C1 segment of cervical spinal cord (tissue), 14 donors: ENCODE measurements around the gene CDKAL1.
"Not testable (repeated sequence)": the region's sequence is repeated elsewhere in the genome, so short reads cannot be mapped to it uniquely, and the experiment has no call there.

Source experiments
- DNase-seq, 14 donors: peaks; one replicate each; lab custom pipeline; 2025; lab: John Stamatoyannopoulos, UW

Gene CDKAL1

DNA sequence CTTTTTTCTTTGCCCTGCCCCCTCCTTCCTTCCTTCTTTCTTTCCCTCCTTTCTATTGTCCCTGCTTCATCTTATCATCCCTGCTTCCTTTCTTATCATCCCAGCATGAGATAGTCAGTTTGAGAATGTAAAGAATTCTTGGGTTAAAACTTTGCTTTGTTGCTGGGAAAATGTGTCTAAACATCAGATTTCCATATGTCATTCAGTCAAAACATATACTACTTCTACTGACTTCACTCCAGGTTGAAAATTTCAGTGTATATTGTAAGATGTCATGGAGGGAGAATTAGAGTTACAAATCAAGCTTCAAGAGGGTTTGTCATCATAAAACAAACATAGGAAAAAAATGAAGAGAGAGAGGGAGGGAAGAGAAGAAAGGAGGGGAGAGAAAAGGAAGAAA, 700.9 kb downstream of the CDKAL1 start:
- no peak for DNase-seq

DNA sequence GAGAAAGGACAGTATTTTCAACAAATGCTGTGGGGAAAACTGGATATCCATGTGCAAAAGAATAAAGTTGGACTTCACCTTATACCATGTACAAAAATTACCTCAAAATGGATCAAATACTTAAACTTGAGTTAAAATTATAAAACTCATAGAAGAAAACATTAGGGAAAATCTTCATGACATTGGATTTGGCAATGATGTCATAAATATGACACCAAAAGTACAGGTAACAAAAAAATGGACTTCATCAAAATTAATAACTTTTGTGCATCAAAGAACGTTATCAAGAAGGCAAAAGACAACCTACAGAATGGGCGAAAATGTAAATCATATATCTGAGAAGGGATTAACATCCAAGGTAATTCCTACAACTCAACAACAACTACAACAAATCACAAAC, 704.0 kb downstream of the CDKAL1 start:
- DNase-seq, result no peak

DNA sequence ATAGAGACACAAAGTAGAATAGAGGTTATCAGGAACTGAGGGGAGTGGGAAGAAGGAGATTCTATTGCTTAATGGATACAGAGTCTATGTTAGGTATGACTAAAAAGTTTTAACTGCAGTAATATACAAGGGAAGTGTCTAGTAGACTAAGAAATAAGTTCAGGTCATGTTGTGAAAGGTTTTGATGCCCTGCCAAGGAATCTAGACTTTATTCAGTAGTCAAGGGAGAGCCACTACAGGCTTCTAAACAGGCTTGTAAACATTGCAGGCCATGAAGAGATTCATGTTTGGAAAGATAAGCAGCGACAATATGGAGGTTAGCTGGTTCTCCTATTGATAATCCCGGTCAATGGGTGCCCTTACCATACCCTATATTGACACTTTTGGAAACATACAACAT, 706.5 kb downstream of the CDKAL1 start:
- DNase-seq, result no peak

DNA sequence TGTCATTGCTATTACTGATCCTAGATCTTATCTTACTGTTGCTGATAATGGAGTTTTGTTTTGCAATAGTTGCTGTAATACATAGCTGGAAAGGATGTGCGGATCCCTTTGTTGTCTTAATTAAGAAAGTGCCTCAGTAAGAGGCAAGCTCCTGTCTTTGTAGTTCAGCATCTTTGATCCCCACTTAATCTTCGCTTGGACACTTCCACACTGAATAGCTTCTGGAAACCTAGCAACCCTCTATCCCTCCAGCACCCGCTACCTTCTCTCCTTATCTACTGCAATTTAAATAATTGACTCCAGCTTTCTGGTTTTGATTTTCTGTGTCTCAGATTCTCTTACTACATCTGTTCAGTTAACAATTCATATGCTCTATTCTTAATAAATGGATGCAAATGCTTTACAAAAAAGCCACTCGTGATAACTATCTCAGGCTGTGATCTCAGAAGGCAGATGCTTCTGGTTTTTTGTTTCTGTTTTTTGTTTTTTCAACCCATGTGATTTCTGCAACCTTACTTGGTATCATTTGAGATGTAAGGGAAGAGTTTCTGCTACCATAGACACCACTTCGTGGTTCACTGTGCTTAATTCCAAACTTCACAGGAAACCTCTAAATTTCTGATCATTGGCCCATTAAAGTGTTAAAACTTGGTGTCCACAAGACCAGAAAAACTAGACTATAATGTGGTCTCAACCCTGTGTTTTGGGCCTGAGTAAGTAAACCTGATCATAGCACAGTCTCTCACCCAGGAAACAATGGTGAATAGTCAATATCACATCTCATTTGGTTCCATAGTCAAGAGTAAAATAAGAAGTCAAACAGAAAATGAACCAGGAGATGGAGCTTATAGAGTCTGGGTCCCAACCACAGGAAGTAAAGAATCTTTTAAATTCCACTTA, 707.2 kb downstream of the CDKAL1 start:
- DNase-seq, result no peak

DNA sequence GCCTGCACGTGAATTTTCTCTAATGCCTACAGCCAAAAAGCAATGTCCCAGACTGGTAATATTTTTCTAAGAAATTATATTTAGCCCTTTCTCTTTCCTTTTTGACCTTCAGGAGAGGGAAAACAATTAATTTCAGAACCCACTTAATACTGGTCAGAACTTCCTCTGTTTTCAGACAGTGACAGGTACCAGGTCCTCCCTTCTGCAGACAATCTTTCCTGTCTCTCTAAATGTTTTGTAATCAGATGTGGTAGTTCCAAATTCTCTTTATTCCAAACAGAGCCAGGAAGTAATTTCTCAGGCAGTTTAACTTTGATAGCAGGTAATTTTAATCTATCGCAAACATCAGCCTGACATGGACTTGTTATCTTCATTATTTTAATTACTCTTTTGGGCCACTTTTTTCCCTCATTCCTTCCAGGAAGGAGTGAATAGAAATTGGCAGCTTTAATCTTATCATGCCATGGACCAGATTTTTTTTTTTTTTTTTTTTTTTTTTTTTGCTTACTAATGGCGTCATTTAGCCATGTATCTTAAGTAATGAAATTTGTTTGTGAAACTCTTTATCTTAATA, 710.7 kb downstream of the CDKAL1 start:
- DNase-seq, result no peak

DNA sequence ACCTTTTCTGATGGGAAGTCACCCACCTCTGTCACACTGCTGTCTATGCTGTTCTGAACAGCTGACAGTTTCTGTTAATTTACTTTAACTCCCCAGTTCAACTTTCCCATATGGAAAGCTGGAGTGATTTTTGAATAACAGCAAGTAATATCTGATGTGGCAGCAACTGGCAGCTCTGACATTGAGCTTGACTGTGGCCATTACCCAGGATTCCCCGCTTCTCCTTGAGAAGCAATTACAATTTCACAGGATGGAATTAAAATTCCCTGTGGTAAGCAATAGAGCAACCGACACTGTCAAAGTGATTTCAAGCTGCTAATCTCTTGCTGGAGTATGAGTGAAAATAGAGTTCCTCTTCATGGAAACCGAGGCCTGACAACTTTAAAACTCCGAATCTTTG, 711.2 kb downstream of the CDKAL1 start:
- DNase-seq, result no peak

DNA sequence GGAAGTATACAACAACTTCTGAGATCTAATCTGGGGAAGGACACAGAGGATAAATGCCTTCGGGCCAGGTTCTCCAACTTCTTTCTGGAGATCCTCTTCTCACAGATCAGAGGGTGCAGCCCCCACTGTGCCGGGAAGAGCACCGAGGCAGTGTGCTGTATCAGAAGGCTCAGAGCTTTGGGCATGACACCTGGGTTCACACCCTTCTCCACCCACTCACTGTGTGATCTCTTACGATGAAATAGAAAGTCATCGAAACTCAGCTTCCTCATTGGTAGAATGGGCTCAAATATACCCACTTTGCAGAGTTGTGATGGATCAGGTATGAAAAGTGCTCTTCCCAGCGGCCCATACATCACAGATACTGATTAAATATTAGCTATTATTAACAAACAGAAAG, 711.8 kb downstream of the CDKAL1 start:
- no peak for DNase-seq

DNA sequence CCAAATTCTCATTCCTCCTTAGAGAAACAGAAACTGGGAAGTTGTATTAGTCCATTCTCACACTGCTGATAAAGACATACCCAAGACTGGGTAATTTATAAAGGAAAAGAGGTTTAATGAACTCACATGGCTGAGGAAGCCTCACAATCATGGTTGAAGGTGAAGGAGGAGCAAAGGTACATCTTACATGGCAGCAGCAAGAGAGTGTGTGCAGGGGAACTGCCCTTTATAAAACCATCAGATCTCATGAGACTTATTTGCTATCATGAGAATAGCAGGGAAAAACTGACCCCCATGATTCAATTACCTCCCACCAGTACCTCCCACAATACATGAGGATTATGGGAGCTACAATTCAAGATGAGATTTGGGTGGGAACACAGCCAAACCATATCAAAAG, 720.2 kb downstream of the CDKAL1 start:
- not testable (repeated sequence) for DNase-seq

DNA sequence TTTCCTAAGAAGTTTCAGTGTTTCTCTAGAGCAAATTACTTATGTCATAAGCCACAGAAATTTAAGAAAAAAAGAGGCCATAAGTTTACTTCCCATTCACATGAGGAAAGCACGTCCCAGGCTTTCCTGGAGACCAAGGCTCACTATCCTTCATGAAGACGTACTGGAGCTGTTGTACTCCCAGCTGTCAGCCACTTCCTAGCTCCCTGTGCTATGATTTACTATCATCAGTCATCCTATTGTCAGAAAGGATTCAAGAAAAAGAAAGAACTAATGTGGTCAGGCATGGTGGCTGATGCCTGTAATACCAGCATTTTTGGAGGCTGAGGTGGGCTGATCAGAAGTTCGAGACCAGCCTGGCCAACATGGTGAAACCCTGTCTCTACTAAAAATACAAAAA, 721.9 kb downstream of the CDKAL1 start:
- DNase-seq, result no peak

DNA sequence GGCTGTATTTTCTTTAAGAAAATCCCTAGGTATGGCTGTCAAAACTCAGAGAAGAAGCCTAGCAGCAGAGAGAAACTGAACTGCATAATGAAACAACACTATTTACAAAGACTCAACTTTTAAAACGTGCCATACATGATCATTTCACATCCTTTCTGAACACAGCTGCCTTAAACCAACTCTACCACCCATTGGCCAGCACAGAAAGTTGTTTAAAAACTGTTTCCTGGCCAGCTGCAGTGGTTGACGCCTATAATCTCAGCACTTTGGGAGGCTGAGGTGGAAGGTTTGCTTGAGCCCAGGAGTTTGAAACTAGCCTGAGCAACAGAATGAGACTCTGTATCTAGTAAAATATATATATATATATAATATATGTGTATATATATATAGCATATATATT, 722.9 kb downstream of the CDKAL1 start:
- no peak for DNase-seq

DNA sequence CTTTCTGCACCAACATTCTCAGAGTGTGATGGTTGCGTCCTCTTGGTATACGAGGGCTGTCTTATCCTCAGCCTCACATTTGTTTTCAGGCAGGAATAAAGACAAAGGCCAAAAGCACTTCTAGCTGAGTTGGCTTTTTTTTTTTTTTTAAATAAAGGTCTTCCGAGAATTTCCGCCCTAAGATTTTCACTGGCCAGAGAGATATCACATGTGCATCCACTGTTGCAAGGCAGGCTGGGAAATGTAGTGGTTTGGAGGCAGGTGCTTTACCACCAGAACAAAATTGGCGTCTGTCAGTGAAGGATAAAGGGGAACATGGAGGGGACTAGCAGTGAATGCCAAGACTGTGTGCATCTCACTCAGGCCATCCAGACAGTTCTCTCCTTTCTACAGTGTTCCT, 724.4 kb downstream of the CDKAL1 start:
- DNase-seq, result no peak

DNA sequence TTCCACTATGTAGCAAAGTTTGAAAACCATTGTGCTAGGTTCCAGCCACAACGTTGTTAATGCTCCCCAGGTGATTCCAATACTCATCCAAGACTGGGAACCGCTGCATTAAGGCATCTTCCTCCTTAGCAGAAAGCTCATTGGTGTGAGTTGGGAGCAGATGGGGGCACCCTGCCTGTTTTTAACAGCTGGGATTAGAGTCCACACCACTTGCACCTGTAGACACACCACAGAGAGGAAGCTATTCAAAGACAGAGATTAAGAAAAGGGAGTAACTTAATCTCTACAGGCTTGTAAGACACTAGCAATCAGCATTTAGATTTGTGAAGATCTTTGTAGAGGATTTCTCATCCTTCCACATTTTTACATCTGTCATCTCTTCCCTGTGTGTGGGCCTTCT, 725.4 kb downstream of the CDKAL1 start:
- DNase-seq, result no peak

DNA sequence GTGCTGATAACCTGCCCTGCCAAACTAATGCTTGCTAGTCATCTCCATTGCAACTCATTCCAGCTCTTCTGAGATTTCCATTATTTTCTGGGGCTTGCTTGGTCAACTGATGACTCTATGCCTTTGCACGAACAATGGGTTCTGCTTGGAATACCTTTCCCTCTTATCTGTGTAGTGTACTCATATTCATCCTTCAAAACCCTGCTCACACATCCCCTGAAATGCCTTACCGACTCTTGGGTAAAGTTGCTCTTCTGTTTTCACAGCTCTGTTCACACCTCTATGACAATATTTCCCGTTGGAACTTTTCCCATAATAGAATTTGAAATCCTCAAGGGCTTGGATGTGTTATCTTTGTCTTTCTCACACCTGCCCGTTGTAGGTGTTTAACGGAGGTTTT, 728.2 kb downstream of the CDKAL1 start:
- DNase-seq, result no peak

DNA sequence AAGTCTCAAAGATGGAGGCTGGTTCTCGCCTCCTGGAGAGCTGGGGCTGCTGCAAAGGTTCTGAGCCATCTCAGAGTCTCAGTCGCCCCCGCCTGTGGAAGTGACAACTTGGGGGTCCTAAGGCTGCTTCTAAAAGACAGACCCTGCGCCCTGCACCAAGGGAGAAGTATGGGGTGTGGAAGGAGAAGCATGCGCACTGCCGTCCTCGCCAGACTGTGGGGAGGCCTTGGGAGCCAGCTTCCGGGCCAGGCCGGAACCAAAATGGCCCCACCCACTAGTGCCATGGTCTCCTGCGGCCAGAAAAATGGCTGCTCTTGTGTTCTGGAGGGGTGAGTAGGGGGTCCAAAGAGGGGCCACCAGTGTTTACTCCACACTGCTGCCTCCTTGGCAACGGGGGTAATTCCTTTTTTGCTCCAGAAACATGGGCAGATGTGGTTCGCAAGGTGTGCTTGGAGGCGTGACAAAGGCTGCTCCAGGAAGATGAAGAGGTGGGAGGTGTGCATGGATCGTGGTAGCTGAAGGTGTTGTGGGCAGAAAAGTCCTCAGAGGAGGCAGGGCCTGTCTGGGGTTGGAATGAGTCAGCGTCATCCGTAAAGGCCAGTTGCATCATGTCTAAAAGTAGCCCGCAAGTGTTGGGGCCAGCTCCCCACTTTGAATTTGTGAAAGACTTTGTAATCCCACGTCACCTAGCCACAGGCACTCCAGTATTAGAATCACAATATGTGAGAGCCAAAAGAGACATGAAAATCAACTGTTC, 729.5 kb downstream of the CDKAL1 start:
- DNase-seq, result no peak

DNA sequence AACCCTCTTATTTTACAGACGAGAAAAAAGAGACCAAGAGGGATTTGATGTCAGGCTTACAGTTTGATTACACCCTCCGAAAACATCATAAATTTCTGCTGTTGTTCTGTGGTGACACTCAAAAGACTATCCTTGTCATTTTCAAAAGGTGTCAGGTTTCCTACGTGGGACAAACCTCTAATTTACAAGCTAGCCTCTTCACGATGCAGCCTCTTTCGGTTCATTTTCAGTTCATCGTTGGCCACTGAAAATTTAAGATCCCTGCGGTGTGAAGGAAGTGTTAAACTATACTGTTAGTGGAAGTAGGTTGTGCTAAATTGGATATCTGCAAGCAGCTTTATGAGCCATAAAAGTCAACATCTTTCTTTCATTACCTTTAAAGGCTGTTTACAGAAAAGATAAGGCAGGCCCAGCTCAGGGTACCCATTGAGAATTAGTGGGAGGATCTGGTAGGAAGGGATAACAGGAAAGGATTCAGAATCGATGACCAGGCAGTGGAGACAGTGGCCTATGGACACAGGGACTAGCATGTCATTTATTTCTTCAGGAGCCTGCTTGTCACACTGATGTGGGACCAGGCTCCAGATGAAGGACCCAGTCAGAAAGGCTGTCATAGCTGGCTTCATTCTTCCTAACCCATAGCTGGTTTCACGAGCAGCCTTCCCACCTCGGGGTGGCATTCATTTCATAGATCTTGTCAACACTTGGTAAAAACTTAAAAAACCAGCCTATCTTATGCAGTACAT, 730.2 kb downstream of the CDKAL1 start:
- DNase-seq, result no peak

DNA sequence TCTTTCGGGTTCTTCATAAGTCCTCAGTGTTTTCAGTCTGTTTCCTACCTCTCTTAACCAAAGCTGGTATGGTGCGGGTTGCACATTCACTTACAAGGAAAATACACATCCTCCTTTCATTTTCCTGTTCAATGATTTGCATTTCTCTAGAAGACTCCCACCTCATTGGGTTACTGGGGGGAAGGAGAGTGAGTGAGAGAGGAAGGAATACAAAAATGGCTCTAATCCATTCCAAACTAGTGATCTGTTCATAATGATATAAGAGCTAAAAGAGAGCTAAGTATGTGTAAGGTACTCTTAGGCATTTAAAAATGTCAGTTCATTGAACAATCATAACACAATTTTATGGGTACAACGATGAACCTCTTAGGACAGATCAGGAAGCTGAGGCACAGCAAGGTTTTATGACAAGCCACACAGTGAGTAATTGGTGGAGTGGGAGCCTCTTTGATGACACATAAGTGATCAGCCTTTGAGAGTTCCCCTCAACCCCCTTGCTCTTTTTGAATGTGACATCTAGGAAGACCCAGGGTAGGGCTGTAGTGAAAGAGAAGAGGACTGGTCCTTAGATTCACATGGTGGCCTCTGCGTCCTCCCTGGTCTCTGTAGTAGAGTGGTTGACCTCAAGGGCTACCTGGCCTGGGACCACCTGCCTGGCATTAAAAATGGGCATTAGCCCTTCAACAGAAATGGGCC, 730.9 kb downstream of the CDKAL1 start:
- no peak for DNase-seq

DNA sequence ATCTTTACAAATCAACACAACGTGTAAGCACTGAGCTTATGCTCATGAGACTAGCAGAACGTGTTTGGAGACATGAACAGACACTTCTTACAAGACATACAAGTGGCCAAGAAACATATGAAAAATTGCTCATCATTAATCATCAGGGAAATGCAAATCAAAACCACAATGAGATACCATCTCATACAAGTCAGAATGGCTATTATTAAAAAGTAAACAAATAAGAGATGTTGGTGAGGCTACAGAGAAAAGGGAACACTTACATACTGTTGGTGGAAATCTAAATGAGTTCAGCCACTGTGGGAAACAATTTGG, 731.4 kb downstream of the CDKAL1 start:
- no peak for DNase-seq

DNA sequence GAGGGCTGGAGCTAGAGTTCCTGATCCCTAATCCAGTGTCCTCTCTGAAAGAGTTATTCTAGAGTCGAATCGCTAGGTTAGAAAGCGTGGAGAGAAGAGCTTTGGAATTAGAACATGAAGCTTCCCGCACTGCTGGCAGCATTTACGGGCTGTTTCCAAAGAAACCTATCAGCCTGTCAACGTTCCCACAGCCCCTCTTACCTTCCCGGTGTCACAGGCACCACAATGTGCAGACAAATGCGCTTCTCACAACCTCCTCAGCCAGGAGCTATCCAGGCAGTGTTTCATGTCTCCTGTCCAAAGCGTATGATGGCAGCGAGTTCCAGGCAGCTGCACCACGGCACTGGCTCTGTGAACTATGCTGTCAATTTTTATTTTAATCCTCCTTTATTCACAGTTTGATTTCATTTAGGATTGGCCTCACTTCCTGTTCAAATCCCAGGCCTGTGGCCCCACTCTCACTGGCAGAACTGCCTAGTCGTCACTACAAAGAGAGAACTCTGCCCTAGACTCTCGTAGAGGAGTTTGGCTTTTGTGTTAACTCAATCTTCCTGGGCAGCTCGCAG, 736.5 kb downstream of the CDKAL1 start:
- DNase-seq, result peak in 1 of 14 donors; percentile 6

DNA sequence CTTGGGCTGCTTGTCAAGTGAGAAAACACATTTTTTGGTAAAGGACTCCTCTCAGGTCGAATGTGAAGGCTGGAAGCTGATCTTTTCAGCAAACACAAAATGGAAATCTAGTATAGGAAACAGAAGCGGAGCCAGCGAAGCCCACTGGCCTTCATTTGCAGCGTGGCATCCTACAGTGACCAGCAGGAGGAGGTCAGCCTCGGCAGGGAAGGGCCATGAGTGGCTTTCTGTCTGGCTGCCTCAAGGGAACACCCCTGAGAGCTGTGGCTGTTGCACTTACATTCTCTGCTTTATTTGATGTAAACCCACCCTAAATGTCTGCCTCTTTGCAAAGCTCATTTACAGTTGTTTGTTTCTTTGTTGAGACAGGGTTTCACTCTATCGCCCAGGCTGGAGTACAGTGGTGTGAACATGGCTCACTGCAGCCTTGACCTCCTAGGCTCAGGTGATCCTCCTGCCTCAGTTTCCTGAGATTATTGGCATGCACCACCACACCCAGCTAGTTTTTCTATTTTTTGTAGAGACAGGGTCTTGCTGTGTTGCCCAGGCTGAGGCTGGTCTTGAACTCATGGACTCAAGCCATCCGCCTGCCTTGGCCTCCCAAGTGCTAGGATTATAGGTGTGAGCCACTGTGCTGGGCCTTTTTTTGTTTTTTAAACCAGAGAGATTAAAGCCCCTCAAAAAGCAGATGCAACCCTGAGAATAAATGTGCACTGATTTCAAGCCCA, 737.3 kb downstream of the CDKAL1 start:
- DNase-seq, result no peak

DNA sequence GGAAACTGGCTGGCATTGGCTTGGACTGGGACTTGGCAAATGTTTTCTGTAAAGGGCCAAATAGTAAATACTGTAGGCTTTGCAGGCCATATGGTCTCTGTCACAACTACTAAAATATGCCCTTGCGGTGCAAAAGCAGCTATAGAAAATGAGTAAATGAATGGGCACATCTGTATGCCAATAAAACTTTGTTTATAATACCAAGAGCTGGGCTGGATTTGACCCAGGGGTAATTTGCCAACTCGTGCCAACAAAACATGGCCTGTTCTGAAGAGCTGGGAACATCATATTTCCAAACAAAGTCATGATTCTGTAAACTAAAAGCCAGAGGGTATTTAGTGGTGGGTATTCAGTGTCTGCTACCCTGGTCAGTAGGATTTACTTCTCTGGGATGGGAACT, 739.2 kb downstream of the CDKAL1 start:
- no peak for DNase-seq

DNA sequence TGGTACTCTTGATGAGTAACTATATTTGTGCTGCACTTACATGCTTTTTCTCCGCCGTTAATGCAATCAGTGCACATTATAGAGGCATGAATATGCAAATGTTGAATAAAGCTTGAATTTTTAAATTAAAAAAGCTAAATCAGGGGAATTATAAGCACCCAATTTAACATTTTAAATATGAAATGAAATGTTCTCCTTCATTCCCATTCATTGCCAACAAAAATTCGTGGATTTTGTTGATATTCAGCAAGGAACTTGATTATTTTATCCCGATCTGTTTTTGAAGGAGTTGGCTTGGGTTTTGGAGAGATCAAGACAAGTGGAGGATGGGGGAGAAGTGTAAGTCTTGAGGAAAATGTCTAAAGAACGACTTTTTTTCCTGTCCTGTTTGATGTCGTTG, 740.6 kb downstream of the CDKAL1 start:
- DNase-seq, result no peak
